GM21390 (cell line): ENCODE measurements around the gene MST1R.

Source experiments
- ATAC-seq: cut with Tn5 transposase; IDR thresholded peaks from one replicate; pipeline ENCODE4 v1.9.1; 2021; ENCODE audit not compliant: unreplicated experiment

MST1R gene

GRCh38 chr3:49879721-49880120, 24.0 kb downstream of the MST1R start:
- ATAC-seq: no peak

- no peak for ATAC-seq
These were observed 25.0 kb downstream of the MST1R start for GRCh38 chr3:49878686-49879085.

DNA sequence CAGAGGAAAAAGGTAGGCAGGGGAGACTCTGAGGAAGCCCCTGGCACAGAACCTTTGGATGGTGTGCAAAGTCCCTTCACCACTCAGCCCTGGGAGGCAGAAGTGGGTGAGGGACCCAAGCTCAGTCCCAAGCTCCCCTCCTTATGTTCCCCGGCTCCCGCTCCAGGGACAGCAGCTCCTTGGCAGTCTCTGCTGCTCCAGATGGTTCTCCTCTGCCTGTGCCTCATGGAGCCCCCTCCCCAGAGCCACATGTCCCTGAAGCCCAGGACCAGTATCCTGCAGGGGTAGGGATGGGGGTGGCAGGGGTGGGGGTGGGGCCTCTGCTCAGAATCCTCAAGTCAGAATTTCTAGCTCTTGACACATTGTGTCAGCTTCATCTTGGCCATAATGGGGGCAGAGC, 26.0 kb downstream of the MST1R start:
- no peak for ATAC-seq

- no peak for ATAC-seq
These were observed 27.1 kb downstream of the MST1R start for GRCh38 chr3:49876567-49876966.

GRCh38 chr3:49873623-49874022, 30.1 kb downstream of the MST1R start:
- no peak for ATAC-seq

DNA sequence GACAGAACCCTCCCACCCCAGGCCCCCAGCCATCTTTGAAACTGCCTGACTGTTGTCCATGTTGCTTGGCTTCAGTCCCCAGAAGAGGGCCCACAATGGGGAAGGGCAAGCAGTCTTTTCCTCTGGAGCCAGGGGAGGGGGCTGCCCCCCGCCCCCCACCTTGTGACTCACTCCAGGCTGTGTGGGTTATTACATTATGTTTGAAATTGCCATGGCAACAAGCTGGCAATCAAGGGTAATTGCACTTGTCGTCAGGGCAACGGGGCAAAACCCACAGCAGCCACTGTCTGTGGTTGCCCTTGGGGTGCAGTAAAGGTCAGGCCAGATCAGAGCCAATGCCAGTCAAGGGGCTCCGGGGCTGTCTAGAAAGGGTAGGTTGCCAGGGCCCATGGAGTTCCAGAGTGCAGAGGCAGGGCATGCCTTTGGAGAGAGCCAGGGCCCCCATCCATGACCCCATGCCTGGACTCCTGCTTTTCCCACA, 30.8 kb downstream of the MST1R start:
- no peak for ATAC-seq

DNA sequence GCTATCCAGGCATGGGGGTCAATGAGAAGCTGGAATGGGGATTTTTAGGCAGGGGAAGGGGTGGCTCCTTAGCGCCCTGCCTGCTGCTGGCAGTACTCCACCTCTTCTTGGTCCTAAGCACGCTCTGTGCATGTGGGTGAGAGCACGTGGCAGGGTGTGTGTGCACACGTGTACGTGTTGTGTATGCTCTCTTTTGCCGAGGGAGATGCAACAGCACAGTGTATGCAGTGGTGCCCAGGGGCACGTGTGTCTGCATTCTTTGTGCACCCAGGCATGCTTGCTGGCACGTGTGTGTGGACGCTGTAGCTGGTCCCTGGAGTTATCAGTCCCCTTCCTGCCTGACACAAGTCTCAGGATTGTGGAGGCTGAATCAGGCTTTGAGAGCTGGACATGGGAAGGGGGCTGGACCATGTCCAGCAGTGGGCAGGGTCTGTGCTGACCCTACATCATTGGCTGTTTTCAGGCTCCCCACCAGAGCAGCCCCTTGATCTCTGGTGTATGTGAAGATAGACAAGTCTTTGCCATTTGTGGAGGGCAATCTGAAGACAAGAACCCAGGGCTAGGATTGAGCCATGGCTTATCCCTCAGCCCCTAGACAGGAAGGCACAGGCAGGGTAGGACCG, 32.0 kb downstream of the MST1R start:
- ATAC-seq: no peak

GRCh38 chr3:49869525-49870126, 34.0 kb downstream of the MST1R start, which contains the start of gene CAMKV:
CAMKV (minus strand) TSS chr3:49869906; CDS start chr3:49862388, 7,518 bp downstream.
- ATAC-seq: no peak

- no peak for ATAC-seq
These were observed 34.7 kb downstream of the MST1R start for GRCh38 chr3:49868862-49869466.

GRCh38 chr3:49867871-49868321, 35.8 kb downstream of the MST1R start:
- ATAC-seq: no peak

GRCh38 chr3:49867400-49867799, 36.3 kb downstream of the MST1R start:
- no peak for ATAC-seq

DNA sequence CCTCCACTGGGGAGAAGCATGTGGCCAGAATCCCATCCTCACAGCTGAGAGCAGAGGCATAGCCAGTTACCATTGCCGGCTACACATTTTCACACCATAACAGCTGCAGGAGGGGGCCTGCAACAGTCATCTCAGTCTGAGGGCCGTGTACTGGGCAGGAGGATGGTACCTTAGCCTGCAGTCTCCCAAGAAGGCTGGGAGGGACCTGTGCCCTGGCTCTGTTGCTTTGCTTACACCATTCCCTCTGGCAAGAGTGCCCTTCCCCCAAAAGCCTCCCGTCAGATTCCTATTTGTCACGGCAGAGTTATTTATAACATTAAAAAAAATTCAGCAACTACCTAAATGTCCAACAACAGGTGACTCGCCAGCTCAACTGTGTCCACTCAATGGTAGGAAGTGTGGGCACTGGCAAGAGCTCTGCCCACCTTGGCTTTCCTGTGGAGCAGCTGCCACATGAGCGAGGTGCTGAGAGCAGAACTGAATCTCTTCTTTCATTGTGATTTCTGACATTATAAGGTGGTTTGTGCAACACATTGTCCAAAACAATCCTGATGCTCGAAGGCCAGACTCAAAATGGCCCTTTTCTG, 38.4 kb downstream of the MST1R start:
- no peak for ATAC-seq

- ATAC-seq: no peak
These were observed 39.2 kb downstream of the MST1R start for GRCh38 chr3:49864505-49864904.

GRCh38 chr3:49859576-49860305, 43.9 kb downstream of the MST1R start:
- ATAC-seq: no peak

DNA sequence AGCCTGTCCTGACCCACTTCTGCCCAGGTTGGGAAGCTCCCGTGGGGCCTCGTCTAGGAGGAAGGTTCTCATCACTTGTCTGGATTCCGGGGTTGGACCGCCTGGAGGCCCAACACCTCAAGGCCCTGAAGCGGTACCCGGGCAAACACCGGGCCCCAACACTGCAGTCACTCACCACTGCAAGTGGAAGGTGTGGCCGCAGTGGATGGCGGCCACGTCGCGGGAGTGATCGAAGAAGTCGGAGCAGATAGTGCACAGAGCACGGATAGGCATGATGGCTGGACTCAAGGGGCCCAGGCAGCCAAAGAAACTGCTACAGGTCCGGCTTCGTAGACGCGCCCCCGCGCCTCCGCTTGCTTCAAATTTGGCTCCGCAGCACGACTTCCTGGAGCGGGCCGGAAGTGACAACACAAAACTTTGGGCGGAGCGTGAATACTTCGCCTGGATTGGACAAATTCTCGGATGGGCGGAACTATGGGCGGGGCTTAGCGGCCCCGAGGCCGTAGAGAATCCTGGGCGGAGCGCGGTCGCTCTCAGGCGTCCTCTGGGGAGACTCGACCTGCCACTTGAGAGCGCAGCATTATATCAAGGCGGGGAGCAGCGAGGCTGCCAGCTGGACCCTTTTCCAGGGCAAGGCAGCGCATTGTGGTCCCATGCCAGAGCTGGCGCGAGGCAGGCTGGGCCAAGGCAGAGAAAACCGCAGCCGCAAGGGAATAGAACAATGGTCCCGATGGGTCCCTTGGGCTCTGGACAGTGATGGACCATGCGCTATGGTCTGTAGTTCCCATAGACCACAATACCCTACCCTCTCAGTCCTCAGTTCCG, 47.3 kb downstream of the MST1R start, which contains the start of gene TRAIP:
TRAIP (minus strand) TSS at position 384 of the 825 bp plus-strand sequence; CDS start at position 273, 111 bp downstream.
- peak; percentile 95 for ATAC-seq

- no peak for ATAC-seq
These were observed 48.0 kb downstream of the MST1R start for GRCh38 chr3:49855662-49856061.

DNA sequence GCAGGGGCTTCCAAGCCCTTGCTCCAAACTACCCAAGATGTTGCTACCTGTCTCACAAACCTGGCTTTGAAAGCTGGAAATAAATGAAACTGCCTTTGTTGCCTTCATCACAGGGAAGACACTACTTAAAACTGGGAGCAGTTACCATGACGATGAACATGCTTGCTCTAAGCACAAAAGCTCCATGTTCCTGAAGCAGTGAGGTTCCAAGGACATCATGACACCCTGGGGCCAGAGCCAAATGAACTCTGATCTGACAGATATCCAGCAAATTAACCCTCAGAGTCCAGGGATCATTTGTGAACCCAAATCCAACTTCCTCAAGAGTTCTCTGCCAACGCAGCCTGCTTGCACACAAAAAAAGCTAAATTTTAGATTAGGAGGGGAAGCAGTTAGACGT, 58.0 kb downstream of the MST1R start:
- ATAC-seq: no peak

GRCh38 chr3:49844464-49845183, 59.0 kb downstream of the MST1R start:
- ATAC-seq: no peak

- ATAC-seq: no peak
These were observed 60.7 kb downstream of the MST1R start for GRCh38 chr3:49842843-49843517.
